Ramos (cell line): ENCODE data around the gene BRMS1.

Experiments
- in situ Hi-C: fragments of 300-500 bp; cut with MboI; formaldehyde crosslinking; loops from one replicate; pipeline ENCODE4 v1.14.3; 2022; ENCODE audit warnings: low sequenced_read_pairs; ENCODE audit not compliant: unreplicated experiment

The BRMS1 gene

GRCh38 chr11:66338276-66339161, 6.4 kb downstream of the BRMS1 start:
- in situ Hi-C loops: no loop called here

GRCh38 chr11:66337103-66337899, 7.6 kb downstream of the BRMS1 start:
- in situ Hi-C loops: no loop called here

- in situ Hi-C loops: no loop called here
Observed at GRCh38 chr11:66336234-66337102, 8.4 kb downstream of the BRMS1 start, which contains the start of gene RIN1. TSS of gene RIN1 (minus strand) at chr11:66336434. CDS start at chr11:66336402, 32 bp downstream.

- in situ Hi-C loops: no loop called here
Observed at GRCh38 chr11:66335531-66336233, 9.2 kb downstream of the BRMS1 start.

- in situ Hi-C loops: no loop called here
Observed at GRCh38 chr11:66334605-66335442, 10.1 kb downstream of the BRMS1 start.

GRCh38 chr11:66333896-66334604, 10.9 kb downstream of the BRMS1 start:
- in situ Hi-C loops: no loop called here

GRCh38 chr11:66333220-66333877, 11.6 kb downstream of the BRMS1 start:
- in situ Hi-C loops: no loop called here

- in situ Hi-C loops: no loop called here
Observed at GRCh38 chr11:66332371-66333219, 12.3 kb downstream of the BRMS1 start.

- in situ Hi-C loops: no loop called here
Observed at GRCh38 chr11:66331542-66332370, 13.1 kb downstream of the BRMS1 start.

- in situ Hi-C loops: no loop called here
Observed at GRCh38 chr11:66330931-66331330, 14.0 kb downstream of the BRMS1 start.

GRCh38 chr11:66329165-66329673, 15.7 kb downstream of the BRMS1 start:
- in situ Hi-C loops: no loop called here

GRCh38 chr11:66328302-66329144, 16.4 kb downstream of the BRMS1 start:
- in situ Hi-C loops: no loop called here

GRCh38 chr11:66328031-66328301, 16.9 kb downstream of the BRMS1 start:
- in situ Hi-C loops: no loop called here

GRCh38 chr11:66327171-66328030, 17.5 kb downstream of the BRMS1 start:
- in situ Hi-C loops: no loop called here
